CD14-positive monocyte (primary cell): ENCODE results near the gene TTC23L. TPM values are rescaled to one million over a fixed set of nuclear protein-coding genes. Genes with fewer than 3 reads are reported as not detected.

Experiments
- DNase-seq, 3 donors: peaks; one replicate each; pipeline ENCODE4 v3.0.0-alpha.2; 2011 to 2022
- H2AFZ ChIP-seq: 2 replicates; pipeline ENCODE4 v1.6.0; 2012; ENCODE audit warnings: mild to moderate bottlenecking, low read depth, low read length, inconsistent platforms; ENCODE audit not compliant: insufficient read depth, poor library complexity, severe bottlenecking
- H3K27ac ChIP-seq, 2 donors: 1 replicate in 1 of 2; 2 replicates in 1 of 2; pipeline ENCODE4 v1.5.1; 2012 to 2013; ENCODE audit warnings: low read length in 2 of 2, control low read depth in 1 of 2, inconsistent platforms in 1 of 2, low read depth in 1 of 2, mild to moderate bottlenecking in 1 of 2
- H3K27me3 ChIP-seq, 2 donors: one replicate each; pipeline versions ENCODE4 v1.6.0 to v1.6.1; 2011 to 2013; ENCODE audit warnings: low read length in 2 of 2; ENCODE audit not compliant: control insufficient read depth in 2 of 2, insufficient read depth in 2 of 2
- H3K36me3 ChIP-seq, 2 donors: replicated peaks in 1 of 2; 1 replicate in 1 of 2; 2 replicates in 1 of 2; pipeline versions ENCODE4 v1.5.1 to v1.6.1; 2012 to 2013; ENCODE audit warnings: low read length in 2 of 2, control low read depth in 1 of 2, inconsistent platforms in 1 of 2, mild to moderate bottlenecking in 1 of 2; ENCODE audit not compliant: insufficient read depth in 2 of 2, control insufficient read depth in 1 of 2
- H3K4me1 ChIP-seq, 2 donors: 1 replicate in 1 of 2; 2 replicates in 1 of 2; pipeline versions ENCODE4 v1.5.1 to v1.6.1; 2012 to 2013; ENCODE audit warnings: low read length in 2 of 2, control low read depth in 1 of 2, inconsistent platforms in 1 of 2, mild to moderate bottlenecking in 1 of 2, moderate library complexity in 1 of 2; ENCODE audit not compliant: insufficient read depth in 2 of 2, control insufficient read depth in 1 of 2
- H3K4me2 ChIP-seq: replicated peaks from 2 replicates; pipeline ENCODE3; 2012; ENCODE audit warnings: low read length, moderate library complexity, mild to moderate bottlenecking; ENCODE audit not compliant: poor library complexity, severe bottlenecking; ENCODE audit errors: extremely low read depth
- H3K4me3 ChIP-seq, 3 experiments: fragments of 200-600 bp in 1 of 3; sonication (generic) in 1 of 3; replicated peaks in 1 of 3; 1 replicate in 2 of 3; 2 replicates in 1 of 3; pipeline ENCODE4 v1.5.1; 2011 to 2013; ENCODE audit warnings: low read length in 3 of 3, mild to moderate bottlenecking in 3 of 3, control low read depth in 2 of 3, low read depth in 2 of 3, inconsistent platforms in 1 of 3, moderate library complexity in 1 of 3
- H3K79me2 ChIP-seq: 2 replicates; pipeline ENCODE4 v1.6.0; 2012; ENCODE audit warnings: mild to moderate bottlenecking, control low read depth, inconsistent platforms, low read length, moderate library complexity; ENCODE audit not compliant: insufficient read depth
- H3K9ac ChIP-seq: 2 replicates; pipeline ENCODE4 v1.6.0; 2017; ENCODE audit warnings: low read length, mild to moderate bottlenecking; ENCODE audit not compliant: insufficient read depth, poor library complexity, severe bottlenecking
- H3K9me3 ChIP-seq, 2 donors: replicated peaks in 1 of 2; 1 replicate in 1 of 2; 2 replicates in 1 of 2; pipeline versions ENCODE4 v1.5.1 to v1.6.1; 2012 to 2013; ENCODE audit warnings: low read length in 2 of 2, control low read depth in 1 of 2; ENCODE audit not compliant: control insufficient read depth in 1 of 2, insufficient read depth in 1 of 2
- H4K20me1 ChIP-seq: 2 replicates; pipeline ENCODE4 v1.6.0; 2012; ENCODE audit warnings: mild to moderate bottlenecking, low read length, control low read depth, moderate library complexity; ENCODE audit not compliant: insufficient read depth
- H3K27ac Mint-ChIP-seq, 7 donors: one replicate each; pipeline ENCODE4 v1.8.0; 2020; ENCODE audit warnings: mild to moderate bottlenecking in 7 of 7, mixed read lengths in 7 of 7, moderate library complexity in 6 of 7, inconsistent platforms in 2 of 7
- H3K27me3 Mint-ChIP-seq, 3 donors: one replicate each; pipeline ENCODE4 v1.8.0; 2021 to 2022; ENCODE audit warnings: low read depth in 3 of 3, mild to moderate bottlenecking in 3 of 3, mixed read lengths in 3 of 3, moderate library complexity in 3 of 3, inconsistent platforms in 1 of 3
- H3K36me3 Mint-ChIP-seq, 2 donors: one replicate each; pipeline ENCODE4 v1.8.0; 2020; ENCODE audit warnings: mixed read lengths in 2 of 2, inconsistent platforms in 1 of 2, mild to moderate bottlenecking in 1 of 2
- H3K4me1 Mint-ChIP-seq: one replicate; pipeline ENCODE4 v1.8.0; 2020; ENCODE audit warnings: mild to moderate bottlenecking, mixed read lengths
- H3K4me3 Mint-ChIP-seq, 2 donors: one replicate each; pipeline ENCODE4 v1.8.0; 2020; ENCODE audit warnings: mild to moderate bottlenecking in 2 of 2, mixed read lengths in 2 of 2, moderate library complexity in 1 of 2
- H3K9me3 Mint-ChIP-seq, 7 donors: one replicate each; pipeline ENCODE4 v1.8.0; 2020 to 2022; ENCODE audit warnings: mixed read lengths in 7 of 7, mild to moderate bottlenecking in 6 of 7, moderate library complexity in 6 of 7, inconsistent platforms in 2 of 7
- WGBS: methylation state at CpG from one replicate; pipeline ENCODE4 v1.1.5; 2013; ENCODE audit warnings: missing lambda C conversion rate; ENCODE audit not compliant: insufficient coverage; 5-methylcytosine and 5-hydroxymethylcytosine counted together
- intact Hi-C, 2 donors: fragments of 100-400 bp; cut with micrococcal nuclease; formaldehyde crosslinking; loops; one replicate each; pipeline versions ENCODE4 v1.15.0 to v1.15.1; 2023
- polyA plus RNA-seq, 3 donors: library from polyadenylated mRNA; depleted of rRNA in 1 of 3; unstranded in 2 of 3; stranded (reverse) in 1 of 3; fragments of 300-500 nt in 2 of 3; fragments of >200 nt in 1 of 3; fragmentation: Illumina TruSeq in 2 of 3; gene quantifications; 1 replicate in 2 of 3; 2 replicates in 1 of 3; pipeline ENCODE4 v1.2.3, GENCODE V29; 2012 to 2021
- TF ChIP-seq, protein P1 (sequence below): fragments of 200-600 bp; IDR thresholded peaks from one replicate; pipeline ENCODE4 v1.8.0; 2022; ENCODE audit warnings: antibody characterized with exemption, mild to moderate bottlenecking

Gene TTC23L
- polyA plus RNA-seq, 3 donors = not detected

DNA sequence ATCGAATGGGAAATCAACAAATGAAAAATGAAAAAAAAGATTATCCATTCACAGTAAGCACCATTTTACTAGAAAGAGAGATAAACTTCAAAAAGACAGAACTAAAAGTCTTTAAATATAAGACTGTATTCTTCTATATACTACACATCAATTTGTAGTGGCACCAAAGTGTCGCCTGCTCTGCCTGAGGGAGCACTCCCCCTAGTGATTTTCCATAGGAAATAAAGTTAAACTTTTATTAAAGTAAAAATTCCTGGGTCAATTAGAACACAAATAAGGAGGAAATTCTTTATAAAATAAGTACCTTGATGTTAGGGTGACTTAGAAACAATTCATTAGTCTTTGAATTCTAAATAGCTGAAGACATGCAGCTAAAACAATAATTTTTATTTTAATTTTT is 66.6 kb downstream of the TTC23L start:
- H3K4me1 ChIP-seq = no peaks in the 10 kb centered on the region
- WGBS = no CpG with 5 or more reads among the region's 2 CpGs
- no peaks in the 10 kb centered on the region for H4K20me1 ChIP-seq
- no peak for DNase-seq
- H3K9me3 ChIP-seq = no peaks in the 10 kb centered on the region
- H3K27me3 ChIP-seq = no peaks in the 10 kb centered on the region
- TF ChIP-seq, protein P1, sequence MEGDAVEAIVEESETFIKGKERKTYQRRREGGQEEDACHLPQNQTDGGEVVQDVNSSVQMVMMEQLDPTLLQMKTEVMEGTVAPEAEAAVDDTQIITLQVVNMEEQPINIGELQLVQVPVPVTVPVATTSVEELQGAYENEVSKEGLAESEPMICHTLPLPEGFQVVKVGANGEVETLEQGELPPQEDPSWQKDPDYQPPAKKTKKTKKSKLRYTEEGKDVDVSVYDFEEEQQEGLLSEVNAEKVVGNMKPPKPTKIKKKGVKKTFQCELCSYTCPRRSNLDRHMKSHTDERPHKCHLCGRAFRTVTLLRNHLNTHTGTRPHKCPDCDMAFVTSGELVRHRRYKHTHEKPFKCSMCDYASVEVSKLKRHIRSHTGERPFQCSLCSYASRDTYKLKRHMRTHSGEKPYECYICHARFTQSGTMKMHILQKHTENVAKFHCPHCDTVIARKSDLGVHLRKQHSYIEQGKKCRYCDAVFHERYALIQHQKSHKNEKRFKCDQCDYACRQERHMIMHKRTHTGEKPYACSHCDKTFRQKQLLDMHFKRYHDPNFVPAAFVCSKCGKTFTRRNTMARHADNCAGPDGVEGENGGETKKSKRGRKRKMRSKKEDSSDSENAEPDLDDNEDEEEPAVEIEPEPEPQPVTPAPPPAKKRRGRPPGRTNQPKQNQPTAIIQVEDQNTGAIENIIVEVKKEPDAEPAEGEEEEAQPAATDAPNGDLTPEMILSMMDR = no peak
- H3K79me2 ChIP-seq = no peaks in the 10 kb centered on the region
- Mint-ChIP-seq H3K4me1 (peaks cover 2% of the 10 kb centered on the region), H3K9me3 (no peaks in the 10 kb centered on the region), H3K27ac (no peak overlapping the region), H3K36me3 (peaks cover 32 to 42% of the 10 kb centered on the region in 2 donors), H3K4me3 (no peak overlapping the region), H3K27me3 (no peaks in the 10 kb centered on the region)
- H3K27ac ChIP-seq = no peak overlapping the region
- H3K4me2 ChIP-seq = no peak overlapping the region
- H3K4me3 ChIP-seq = no peak overlapping the region
- peaks cover 20 to 39% of the 10 kb centered on the region in 2 donors for H3K36me3 ChIP-seq
- intact Hi-C loops = no loop called here
- no peak overlapping the region for H3K9ac ChIP-seq
- no peak overlapping the region for H2AFZ ChIP-seq

DNA sequence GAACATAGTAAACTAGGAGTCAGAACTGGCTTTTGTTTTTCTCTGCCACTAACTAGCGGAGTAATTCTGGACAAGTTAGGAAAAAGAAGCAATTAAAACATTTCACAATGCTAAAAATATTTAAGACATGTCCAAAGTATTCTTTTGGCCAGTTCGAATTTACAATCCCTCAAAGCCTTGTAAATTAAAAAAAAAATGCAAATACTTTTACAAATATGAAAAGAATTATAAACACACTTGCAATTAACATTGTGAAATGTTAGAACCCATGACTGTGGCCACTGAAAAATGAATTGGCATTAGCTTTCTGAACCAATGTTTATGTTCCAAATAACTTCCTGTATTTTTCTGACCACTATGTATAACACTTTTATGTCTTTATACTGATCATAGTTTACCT is 74.1 kb downstream of the TTC23L start:
- DNase-seq = no peak
- Histone ChIP-seq H3K27me3 (no peaks in the 10 kb centered on the region), H4K20me1 (no peaks in the 10 kb centered on the region), H3K27ac (no peak overlapping the region), H3K4me3 (no peak overlapping the region), H3K36me3 (peaks cover 29 to 41% of the 10 kb centered on the region in 2 donors), H3K79me2 (peaks cover 53% of the 10 kb centered on the region), H3K9ac (no peak overlapping the region), H3K4me2 (no peak overlapping the region), H3K9me3 (no peaks in the 10 kb centered on the region), H3K4me1 (peaks cover 15 to 19% of the 10 kb centered on the region in 2 donors), H2AFZ (no peak overlapping the region)
- Mint-ChIP-seq H3K36me3 (peaks cover 32 to 39% of the 10 kb centered on the region in 2 donors), H3K4me1 (peaks cover 17% of the 10 kb centered on the region), H3K4me3 (no peak overlapping the region), H3K27ac (no peak overlapping the region), H3K27me3 (no peaks in the 10 kb centered on the region), H3K9me3 (no peaks in the 10 kb centered on the region)
- TF ChIP-seq, protein P1 = no peak
- no CpG with 5 or more reads among the region's 2 CpGs for WGBS
- intact Hi-C loops = loop anchor here in 1 of 2 donors (10.0 kb wide), 1 partner anchor 1332 kb away; the partner anchor contains the start of gene NADK2
